Stomach smooth muscle (tissue), 2 donors: ENCODE measurements around the gene EPSTI1.
A peak's percentile ranks its signal among the peaks of the same experiment; 100 is the strongest.

Source experiments
- H3K27ac ChIP-seq: one replicate; pipeline ENCODE4 v1.7.0; 2013; ENCODE audit warnings: mild to moderate bottlenecking, low read length, inconsistent platforms
- H3K27me3 ChIP-seq, 2 donors: one replicate each; pipeline ENCODE4 v1.7.0; 2013; ENCODE audit warnings: low read length in 2 of 2; ENCODE audit not compliant: insufficient read depth in 2 of 2, control insufficient read depth in 1 of 2
- H3K36me3 ChIP-seq, 2 donors: one replicate each; pipeline ENCODE4 v1.7.0; 2013; ENCODE audit warnings: low read length in 2 of 2; ENCODE audit not compliant: control insufficient read depth in 2 of 2, insufficient read depth in 2 of 2
- H3K4me1 ChIP-seq: one replicate; pipeline ENCODE4 v1.7.0; 2013; ENCODE audit warnings: low read length; ENCODE audit not compliant: control insufficient read depth, insufficient read depth
- H3K4me3 ChIP-seq, 2 donors: one replicate each; pipeline ENCODE4 v1.7.0; 2013; ENCODE audit warnings: low read length in 2 of 2
- H3K9ac ChIP-seq, 2 donors: one replicate each; pipeline ENCODE4 v1.7.0; 2013; ENCODE audit warnings: low read length in 2 of 2, mild to moderate bottlenecking in 1 of 2
- H3K9me3 ChIP-seq, 2 donors: one replicate each; pipeline ENCODE4 v1.7.0; 2013; ENCODE audit warnings: low read length in 2 of 2; ENCODE audit not compliant: control insufficient read depth in 2 of 2
- donor health status: healthy.
- donor health status: Pancreatic carcinoma.

Gene EPSTI1

DNA sequence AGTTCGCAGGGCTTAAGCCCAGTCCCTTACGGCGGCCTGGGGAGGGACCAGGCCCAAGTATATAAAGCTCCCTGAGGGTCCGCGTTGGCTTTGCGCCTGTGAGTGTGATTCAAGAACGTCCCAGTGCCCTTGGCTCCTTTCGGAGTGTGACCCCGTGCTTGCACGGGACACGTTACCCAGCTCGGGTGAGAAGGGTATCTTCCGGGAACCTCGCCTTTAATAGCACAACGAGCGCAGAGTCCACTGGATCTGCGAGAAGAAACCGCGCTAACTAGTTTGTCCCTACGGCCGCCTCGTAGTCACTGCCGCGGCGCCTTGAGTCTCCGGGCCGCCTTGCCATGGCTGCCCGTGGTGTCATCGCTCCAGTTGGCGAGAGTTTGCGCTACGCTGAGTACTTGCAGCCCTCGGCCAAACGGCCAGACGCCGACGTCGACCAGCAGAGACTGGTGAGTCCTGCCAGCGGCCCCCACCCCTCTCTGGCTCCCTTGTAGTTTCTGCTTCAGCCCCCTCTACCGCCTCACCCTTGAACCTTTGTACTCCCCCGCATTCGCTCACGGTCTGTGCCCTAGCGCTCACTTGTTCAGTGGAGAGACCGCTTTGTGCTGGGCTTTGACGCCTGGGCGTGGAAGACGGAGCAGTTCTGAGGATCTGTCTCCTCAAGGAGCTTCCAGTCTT, 31.4 kb upstream of the EPSTI1 start, which contains the start of gene DNAJC15:
Gene DNAJC15 (plus strand): TSS at position 298 of the 675 bp plus-strand sequence. CDS start 41 bp downstream, at position 339.
- Histone ChIP-seq H3K27ac (peak within 1 kb of the TSS; percentile 75), H3K4me1 (peaks cover 4% of the 10 kb centered on the region), H3K9ac (peak within 1 kb of the TSS; percentile 81 to 90), H3K9me3 (no peaks in the 10 kb centered on the region), H3K36me3 (no peaks in the 10 kb centered on the region), H3K27me3 (no peaks in the 10 kb centered on the region), H3K4me3 (peak within 1 kb of the TSS; percentile 83 to 92)

DNA sequence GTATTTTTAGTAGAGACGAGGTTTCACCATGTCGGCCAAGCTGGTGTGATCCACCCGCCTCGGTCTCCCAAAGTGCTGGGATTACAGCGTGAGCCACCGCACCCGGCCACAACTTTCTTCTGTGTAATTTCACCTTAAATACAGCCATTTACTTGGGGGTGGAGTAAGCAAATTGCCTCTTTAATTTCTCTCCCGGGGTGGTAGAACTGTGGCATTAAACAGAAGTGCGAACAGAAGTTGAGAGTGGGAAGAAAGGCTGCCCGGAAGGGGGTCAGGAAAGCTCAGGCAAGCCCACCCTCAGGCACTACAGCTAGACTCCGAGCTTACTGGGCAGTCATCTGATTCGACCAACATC, 30.9 kb upstream of the EPSTI1 start:
- Histone ChIP-seq H3K4me3 (peak overlapping the region; percentile 83 to 92), H3K9me3 (no peaks in the 10 kb centered on the region), H3K27me3 (no peaks in the 10 kb centered on the region), H3K27ac (peak overlapping the region; percentile 75), H3K36me3 (no peaks in the 10 kb centered on the region), H3K4me1 (peaks cover 4% of the 10 kb centered on the region), H3K9ac (peak overlapping the region; percentile 81 to 90)

GRCh38 chr13:43021926-43022670, 30.1 kb upstream of the EPSTI1 start:
- no peak overlapping the region for H3K27ac ChIP-seq
- no peaks in the 10 kb centered on the region for H3K36me3 ChIP-seq
- H3K4me3 ChIP-seq, result no peak overlapping the region
- H3K27me3 ChIP-seq, result no peaks in the 10 kb centered on the region
- no peaks in the 10 kb centered on the region for H3K9me3 ChIP-seq
- H3K9ac ChIP-seq, result no peak overlapping the region
- peaks cover 4% of the 10 kb centered on the region for H3K4me1 ChIP-seq

- H3K27me3 ChIP-seq, result no peaks in the 10 kb centered on the region
- H3K36me3 ChIP-seq, result no peaks in the 10 kb centered on the region
- H3K4me1 ChIP-seq, result peaks cover 4% of the 10 kb centered on the region
- no peak overlapping the region for H3K4me3 ChIP-seq
- no peak overlapping the region for H3K9ac ChIP-seq
- no peaks in the 10 kb centered on the region for H3K9me3 ChIP-seq
- no peak overlapping the region for H3K27ac ChIP-seq
Measured at GRCh38 chr13:43020794-43021193, 28.8 kb upstream of the EPSTI1 start.

DNA sequence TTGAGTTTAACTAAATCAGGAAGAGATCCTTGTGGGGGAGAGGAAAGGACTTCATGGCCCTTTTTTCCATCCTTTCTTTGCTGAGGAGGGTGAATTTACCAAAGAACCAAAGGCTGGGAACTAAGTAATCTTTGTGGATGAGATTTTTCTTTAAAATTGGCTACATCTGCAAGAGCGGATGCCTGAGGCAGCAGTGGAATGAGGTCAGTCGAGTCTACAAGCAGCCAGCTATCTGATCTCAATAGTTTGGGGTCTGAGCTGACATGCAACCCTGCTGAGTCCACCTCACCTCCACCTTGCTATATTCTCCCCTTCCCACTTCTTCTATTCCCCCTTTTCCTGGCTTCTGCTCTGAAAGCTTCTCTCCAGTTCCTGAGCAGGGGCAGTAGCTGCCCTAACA, 27.8 kb upstream of the EPSTI1 start:
- Histone ChIP-seq H3K4me1 (peaks cover 4% of the 10 kb centered on the region), H3K27ac (no peak overlapping the region), H3K9me3 (no peaks in the 10 kb centered on the region), H3K9ac (no peak overlapping the region), H3K36me3 (no peaks in the 10 kb centered on the region), H3K27me3 (no peaks in the 10 kb centered on the region), H3K4me3 (no peak overlapping the region)

DNA sequence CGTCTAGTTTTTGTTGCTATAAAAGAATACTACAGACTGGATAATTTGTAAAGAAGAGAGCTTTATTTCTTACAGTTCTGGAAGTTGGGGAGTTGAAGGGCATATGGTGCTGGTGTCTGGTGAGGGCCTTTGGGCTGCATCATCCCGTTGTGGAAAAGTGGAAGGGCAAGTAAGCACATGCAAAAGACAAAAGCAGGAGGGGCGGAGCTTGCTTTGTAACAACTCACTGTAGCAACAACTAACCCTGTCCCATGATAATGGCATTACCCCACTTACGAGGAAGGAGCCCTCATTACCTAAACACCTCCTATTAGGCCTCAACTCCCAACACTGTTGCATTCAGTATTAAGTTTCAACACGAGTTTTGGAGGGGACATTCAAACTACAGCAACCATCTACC, 24.2 kb upstream of the EPSTI1 start:
- H3K9ac ChIP-seq, result no peak overlapping the region
- H3K4me1 ChIP-seq, result no peaks in the 10 kb centered on the region
- no peaks in the 10 kb centered on the region for H3K36me3 ChIP-seq
- H3K9me3 ChIP-seq, result no peaks in the 10 kb centered on the region
- no peaks in the 10 kb centered on the region for H3K27me3 ChIP-seq
- no peak overlapping the region for H3K4me3 ChIP-seq
- no peak overlapping the region for H3K27ac ChIP-seq

- Histone ChIP-seq H3K9me3 (no peaks in the 10 kb centered on the region), H3K36me3 (no peaks in the 10 kb centered on the region), H3K4me1 (no peaks in the 10 kb centered on the region), H3K4me3 (no peak overlapping the region), H3K9ac (no peak overlapping the region), H3K27me3 (no peaks in the 10 kb centered on the region), H3K27ac (no peak overlapping the region)
Measured at GRCh38 chr13:43014162-43014561, 22.1 kb upstream of the EPSTI1 start.

DNA sequence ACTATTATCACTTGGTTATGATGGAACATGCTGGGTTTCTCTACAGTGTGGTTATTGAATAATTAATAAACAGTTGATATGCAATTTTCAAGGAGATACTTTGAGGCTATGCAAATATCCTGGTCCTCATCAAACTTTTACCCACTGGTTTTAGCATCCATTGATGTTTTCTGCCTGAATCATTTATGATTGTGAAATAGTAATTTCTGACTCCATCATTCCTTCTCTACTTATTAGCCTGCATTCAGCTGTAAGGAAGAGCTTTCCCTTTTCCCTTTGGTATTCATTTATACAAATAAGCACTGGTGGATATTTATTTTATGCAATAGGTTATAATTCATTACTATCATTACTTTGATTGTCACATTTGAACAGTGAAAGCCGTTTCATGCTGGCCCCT, 17.5 kb upstream of the EPSTI1 start:
- H3K9me3 ChIP-seq, result no peaks in the 10 kb centered on the region
- no peaks in the 10 kb centered on the region for H3K4me1 ChIP-seq
- H3K4me3 ChIP-seq, result no peak overlapping the region
- no peak overlapping the region for H3K27ac ChIP-seq
- H3K27me3 ChIP-seq, result no peaks in the 10 kb centered on the region
- no peaks in the 10 kb centered on the region for H3K36me3 ChIP-seq
- no peak overlapping the region for H3K9ac ChIP-seq

- H3K4me1 ChIP-seq, result no peaks in the 10 kb centered on the region
- no peaks in the 10 kb centered on the region for H3K9me3 ChIP-seq
- no peaks in the 10 kb centered on the region for H3K27me3 ChIP-seq
- no peaks in the 10 kb centered on the region for H3K36me3 ChIP-seq
- H3K4me3 ChIP-seq, result no peak overlapping the region
- no peak overlapping the region for H3K27ac ChIP-seq
- H3K9ac ChIP-seq, result no peak overlapping the region
Measured at GRCh38 chr13:43008596-43008995, 16.6 kb upstream of the EPSTI1 start.

GRCh38 chr13:43006893-43007631, 15.0 kb upstream of the EPSTI1 start:
- Histone ChIP-seq H3K9me3 (peaks cover 0 to 5% of the 10 kb centered on the region in 2 donors), H3K27me3 (no peaks in the 10 kb centered on the region), H3K9ac (no peak overlapping the region), H3K4me1 (no peaks in the 10 kb centered on the region), H3K36me3 (no peaks in the 10 kb centered on the region), H3K27ac (no peak overlapping the region), H3K4me3 (no peak overlapping the region)
